ENCODE measurements around the gene C6orf15.

Gene C6orf15

GRCh38 chr6:31143148-31143547, 30.8 kb upstream of the C6orf15 start:
- TF ChIP-seq ZNF274 (IDR thresholded peaks at IDR 0.05; ENCODE audit: low read depth, low read length) = no peak
- no peak overlapping the region for H3K4me3 ChIP-seq (ENCODE audit: low read length)

- H3K4me3 ChIP-seq (ENCODE audit: low read length) = no peak overlapping the region
- TF ChIP-seq ZNF274 (IDR thresholded peaks at IDR 0.05; ENCODE audit: low read depth, low read length) = no peak
Observed at GRCh38 chr6:31142361-31142761, 30.0 kb upstream of the C6orf15 start.

- TF ChIP-seq ZNF274 (IDR thresholded peaks at IDR 0.05; ENCODE audit: low read depth, low read length) = no peak
- H3K4me3 ChIP-seq (ENCODE audit: low read length) = no peak overlapping the region
Observed at GRCh38 chr6:31140643-31141042, 28.3 kb upstream of the C6orf15 start.

- TF ChIP-seq ZNF274 (IDR thresholded peaks at IDR 0.05; ENCODE audit: low read depth, low read length) = no peak
Observed at GRCh38 chr6:31139599-31139998, 27.2 kb upstream of the C6orf15 start.

GRCh38 chr6:31138982-31139381, 26.6 kb upstream of the C6orf15 start, which contains the start of gene PSORS1C2:
PSORS1C2 (minus strand) TSS chr6:31139066; CDS start chr6:31139026, 40 bp downstream.
- H3K4me3 ChIP-seq (ENCODE audit: low read length) = no peak within 1 kb of the TSS

More at GRCh38 chr6:31139599-31139998, 27.2 kb upstream of the C6orf15 start:
- H3K4me3 ChIP-seq (ENCODE audit: low read length) = no peak overlapping the region

GRCh38 chr6:31135710-31136109, 23.3 kb upstream of the C6orf15 start:
- no peak for TF ChIP-seq ZNF274 (IDR thresholded peaks at IDR 0.05; ENCODE audit: low read depth, low read length)
- no peak overlapping the region for H3K4me3 ChIP-seq (ENCODE audit: low read length)

More at GRCh38 chr6:31138982-31139381, 26.6 kb upstream of the C6orf15 start, which contains the start of gene PSORS1C2:
- TF ChIP-seq ZNF274 (IDR thresholded peaks at IDR 0.05; ENCODE audit: low read depth, low read length) = no peak

- no peak for TF ChIP-seq ZNF274 (IDR thresholded peaks at IDR 0.05; ENCODE audit: low read depth, low read length)
- no peak overlapping the region for H3K4me3 ChIP-seq (ENCODE audit: low read length)
Observed at GRCh38 chr6:31132806-31133205, 20.4 kb upstream of the C6orf15 start.

- no peak overlapping the region for H3K4me3 ChIP-seq (ENCODE audit: low read length)
- TF ChIP-seq ZNF274 (IDR thresholded peaks at IDR 0.05; ENCODE audit: low read depth, low read length) = no peak
Observed at GRCh38 chr6:31131595-31131994, 19.2 kb upstream of the C6orf15 start.

- no peak overlapping the region for H3K4me3 ChIP-seq (ENCODE audit: low read length)
- no peak for TF ChIP-seq ZNF274 (IDR thresholded peaks at IDR 0.05; ENCODE audit: low read depth, low read length)
Observed at GRCh38 chr6:31130751-31131150, 18.4 kb upstream of the C6orf15 start.

GRCh38 chr6:31129130-31129529, 16.8 kb upstream of the C6orf15 start:
- no peak overlapping the region for H3K4me3 ChIP-seq (ENCODE audit: low read length)
- TF ChIP-seq ZNF274 (IDR thresholded peaks at IDR 0.05; ENCODE audit: low read depth, low read length) = no peak

GRCh38 chr6:31128093-31128676, 15.8 kb upstream of the C6orf15 start:
- no peak overlapping the region for H3K4me3 ChIP-seq (ENCODE audit: low read length)
- TF ChIP-seq ZNF274 (IDR thresholded peaks at IDR 0.05; ENCODE audit: low read depth, low read length) = no peak

- H3K4me3 ChIP-seq (ENCODE audit: low read length) = no peak overlapping the region
- no peak for TF ChIP-seq ZNF274 (IDR thresholded peaks at IDR 0.05; ENCODE audit: low read depth, low read length)
Observed at GRCh38 chr6:31126396-31127175, 14.2 kb upstream of the C6orf15 start.

GRCh38 chr6:31125586-31126363, 13.4 kb upstream of the C6orf15 start:
- no peak for TF ChIP-seq ZNF274 (IDR thresholded peaks at IDR 0.05; ENCODE audit: low read depth, low read length)
- H3K4me3 ChIP-seq (ENCODE audit: low read length) = no peak overlapping the region

- no peak for TF ChIP-seq ZNF274 (IDR thresholded peaks at IDR 0.05; ENCODE audit: low read depth, low read length)
- no peak overlapping the region for H3K4me3 ChIP-seq (ENCODE audit: low read length)
Observed at GRCh38 chr6:31125162-31125561, 12.8 kb upstream of the C6orf15 start.
